Activated CD4-positive, alpha-beta T cell treated with anti-CD3 and anti-CD28 coated beads, Interleukin-2, amount 50 U/mL, for 16 hours (primary cell): ENCODE results near the gene FAM72C.
A peak's percentile ranks its signal among the peaks of the same experiment; 100 is the strongest.
"Not testable (repeated sequence)": the region's sequence is repeated elsewhere in the genome, so short reads cannot be mapped to it uniquely, and the experiment has no call there.

Experiments
- DNase-seq: peaks from one replicate; pipeline ENCODE4 v3.0.0-alpha.2; 2020

Gene FAM72C

DNA sequence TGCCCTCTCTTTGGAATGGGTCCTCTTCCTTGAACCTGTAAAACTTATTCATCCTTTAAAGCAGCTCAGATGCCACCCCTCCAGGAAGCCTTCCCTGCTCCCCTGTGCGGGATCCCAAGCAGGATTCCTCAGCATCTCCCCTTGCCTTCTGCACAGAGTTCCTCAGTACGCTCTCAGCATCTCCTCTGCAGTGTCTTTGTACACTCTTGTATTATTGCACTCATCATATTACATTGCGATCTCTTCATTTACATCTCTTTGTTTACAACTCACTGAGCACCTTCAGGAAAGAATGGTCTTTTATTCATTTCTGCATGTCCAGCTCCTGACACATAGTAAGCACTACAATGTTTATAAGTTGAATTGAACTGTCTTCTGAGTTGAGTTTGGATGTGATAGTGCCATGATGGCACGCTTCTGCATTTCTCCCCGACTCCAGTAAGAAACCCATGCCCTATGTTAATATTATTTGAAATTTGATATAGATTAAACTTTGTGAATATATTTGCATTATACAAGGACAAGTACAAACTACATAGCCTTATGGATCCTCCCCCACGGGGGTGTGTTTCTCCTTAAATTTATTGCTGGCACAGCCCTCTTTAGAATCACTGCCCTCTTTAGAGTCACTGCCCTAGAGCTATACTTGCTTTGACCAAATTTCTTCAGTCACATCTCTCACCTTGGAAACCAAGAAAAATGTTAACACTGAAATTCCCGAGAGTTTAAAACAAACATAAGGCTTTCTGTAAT is 13.1 kb upstream of the FAM72C start:
- DNase-seq = not testable (repeated sequence)

DNA sequence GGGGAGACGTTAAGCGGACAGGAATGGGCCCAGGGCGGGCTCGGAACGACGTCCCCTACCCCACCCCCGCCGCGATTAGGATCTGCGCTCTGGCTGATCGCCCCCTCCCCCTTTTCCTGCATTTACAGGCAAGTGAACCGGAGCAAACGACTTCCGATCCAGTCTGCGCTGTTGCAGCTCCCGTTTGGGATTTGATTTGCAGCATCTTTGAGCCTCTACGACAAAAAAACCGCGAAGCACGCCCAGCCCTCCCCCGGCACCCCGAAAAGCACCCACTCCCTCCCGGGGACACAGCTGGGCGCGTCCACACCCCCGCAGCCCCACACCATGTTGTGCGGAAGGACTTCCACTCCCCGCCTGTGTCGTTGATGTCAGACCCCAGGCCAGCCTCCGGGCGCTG is 2.6 kb upstream of the FAM72C start:
- not testable (repeated sequence) for DNase-seq

DNA sequence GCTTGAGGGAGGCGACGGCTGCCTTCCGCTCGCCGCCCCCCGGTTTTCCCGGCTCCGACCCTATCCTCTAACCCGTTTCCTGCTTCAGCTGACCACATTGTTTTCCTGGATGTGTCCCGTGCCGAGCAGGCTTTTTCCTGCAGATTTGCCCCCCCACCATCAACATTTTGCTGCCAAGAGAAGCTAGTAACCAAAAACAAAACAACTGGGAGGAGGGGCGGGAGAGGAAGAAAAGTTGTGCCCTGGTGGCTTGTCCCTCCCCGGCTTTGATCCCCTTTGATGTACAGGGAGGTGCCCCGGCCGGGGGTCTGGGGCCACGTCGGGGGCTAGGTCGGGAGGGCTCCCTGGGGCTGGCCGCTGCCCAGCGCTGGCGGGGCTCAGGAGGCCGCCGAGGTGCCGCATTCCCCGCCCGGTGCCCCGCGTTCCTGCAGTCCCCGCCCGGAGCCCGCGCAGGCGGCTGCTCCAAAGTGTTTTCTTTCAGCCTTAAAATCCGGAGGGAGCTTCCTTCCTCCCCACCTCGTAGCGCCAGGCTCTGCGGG is 2.2 kb upstream of the FAM72C start:
- DNase-seq = not testable (repeated sequence)

DNA sequence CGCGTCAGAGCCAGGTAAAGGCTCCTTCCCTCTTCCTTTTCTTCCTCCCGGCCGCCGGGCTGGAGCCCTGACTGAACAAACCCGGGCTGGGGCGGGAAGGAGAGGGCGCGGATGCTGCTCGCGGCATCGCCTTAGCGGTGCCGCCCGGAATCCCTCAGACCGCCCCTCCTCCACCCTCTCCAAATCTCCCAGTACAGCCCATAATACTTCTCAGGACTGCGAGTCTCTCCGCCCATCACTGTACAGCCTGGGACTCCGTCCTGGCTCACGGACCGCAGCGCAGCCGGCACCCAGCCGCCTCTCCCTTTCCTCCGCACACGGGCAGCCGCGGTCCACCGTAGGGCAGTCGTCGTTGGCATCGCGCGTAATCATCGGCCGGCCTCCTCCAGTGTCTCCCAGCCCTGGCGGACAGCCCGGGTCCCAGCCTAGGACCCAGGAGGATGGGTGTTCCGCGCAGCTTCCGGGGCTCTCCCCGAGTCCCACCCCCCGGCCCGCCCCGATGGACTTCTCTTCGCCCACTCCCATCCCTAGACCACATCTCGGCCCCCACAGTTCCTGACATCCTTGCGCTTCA is 1.1 kb upstream of the FAM72C start:
- not testable (repeated sequence) for DNase-seq

DNA sequence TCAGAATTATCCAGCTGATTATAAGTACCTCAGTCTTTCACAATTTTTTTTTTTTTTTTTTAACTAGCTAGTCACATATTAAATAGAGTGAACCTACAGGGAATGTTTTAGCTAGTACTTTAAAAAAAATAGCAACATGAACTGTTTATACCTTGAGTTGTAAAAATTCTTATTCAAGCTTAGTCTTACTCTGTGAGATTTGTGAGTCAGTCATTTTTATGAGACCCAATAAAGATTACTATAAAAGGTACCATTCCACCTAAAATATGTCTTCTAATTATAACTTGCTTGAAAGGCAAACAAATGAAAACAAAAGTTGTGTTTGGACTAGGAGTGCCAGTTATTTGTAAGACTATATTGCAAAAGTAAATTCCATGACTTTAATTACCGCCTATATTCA is 5.9 kb downstream of the FAM72C start:
- not testable (repeated sequence) for DNase-seq

DNA sequence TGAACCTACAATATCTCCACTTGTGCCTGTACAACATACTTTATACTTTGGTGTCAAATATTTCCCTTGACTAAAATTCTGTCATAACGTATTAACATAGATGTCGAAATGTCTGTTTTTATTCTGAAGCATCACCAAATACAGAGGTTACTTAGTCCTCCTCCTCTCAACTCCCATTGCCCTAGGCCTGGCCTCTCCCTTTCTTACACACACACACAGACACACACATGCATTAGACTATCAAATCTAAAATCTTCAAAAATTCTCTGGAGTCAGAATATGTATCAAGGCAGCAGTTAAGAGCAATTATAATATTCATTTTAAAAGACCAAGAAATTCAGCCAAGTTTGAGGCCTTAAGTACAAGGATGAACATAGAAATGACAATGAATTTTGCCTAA is 7.5 kb downstream of the FAM72C start:
- not testable (repeated sequence) for DNase-seq

DNA sequence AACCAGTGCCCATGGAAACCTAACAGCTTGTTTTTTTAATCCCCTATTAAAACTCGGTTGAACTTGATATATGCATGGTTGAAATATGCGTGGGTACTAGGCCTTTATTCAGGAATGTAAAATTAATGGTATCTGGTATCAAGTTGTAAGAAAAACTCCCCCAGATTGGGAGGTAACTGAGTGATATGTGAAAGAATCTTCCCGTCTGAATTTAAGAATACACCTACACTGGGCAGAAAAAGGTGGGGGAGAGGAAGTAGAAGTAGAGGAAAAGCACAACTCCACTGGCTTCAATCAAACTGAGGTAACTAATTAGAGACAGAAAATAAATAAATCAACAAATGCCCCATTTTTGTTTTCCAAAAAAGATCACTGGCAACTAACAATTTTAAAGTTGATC is 15.9 kb downstream of the FAM72C start:
- not testable (repeated sequence) for DNase-seq

DNA sequence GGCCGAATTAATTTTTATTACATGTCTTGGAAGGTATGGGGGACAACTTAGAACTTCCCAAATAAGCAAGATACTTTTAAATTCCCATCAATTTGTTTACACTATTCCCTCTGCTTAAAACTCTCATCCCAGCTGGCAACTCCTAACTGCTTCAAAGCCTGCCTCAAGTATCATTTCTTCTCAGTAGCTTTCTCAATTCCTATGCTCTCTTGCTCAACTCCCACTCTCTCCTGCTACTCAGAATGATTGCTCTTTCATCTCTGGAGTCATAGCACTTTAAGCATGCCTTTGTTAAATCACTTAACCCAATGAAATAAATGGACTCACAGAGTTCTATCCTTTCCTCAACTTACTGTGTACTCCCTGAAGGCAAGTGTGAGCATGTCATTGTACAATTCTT is 18.9 kb downstream of the FAM72C start:
- DNase-seq = not testable (repeated sequence)

DNA sequence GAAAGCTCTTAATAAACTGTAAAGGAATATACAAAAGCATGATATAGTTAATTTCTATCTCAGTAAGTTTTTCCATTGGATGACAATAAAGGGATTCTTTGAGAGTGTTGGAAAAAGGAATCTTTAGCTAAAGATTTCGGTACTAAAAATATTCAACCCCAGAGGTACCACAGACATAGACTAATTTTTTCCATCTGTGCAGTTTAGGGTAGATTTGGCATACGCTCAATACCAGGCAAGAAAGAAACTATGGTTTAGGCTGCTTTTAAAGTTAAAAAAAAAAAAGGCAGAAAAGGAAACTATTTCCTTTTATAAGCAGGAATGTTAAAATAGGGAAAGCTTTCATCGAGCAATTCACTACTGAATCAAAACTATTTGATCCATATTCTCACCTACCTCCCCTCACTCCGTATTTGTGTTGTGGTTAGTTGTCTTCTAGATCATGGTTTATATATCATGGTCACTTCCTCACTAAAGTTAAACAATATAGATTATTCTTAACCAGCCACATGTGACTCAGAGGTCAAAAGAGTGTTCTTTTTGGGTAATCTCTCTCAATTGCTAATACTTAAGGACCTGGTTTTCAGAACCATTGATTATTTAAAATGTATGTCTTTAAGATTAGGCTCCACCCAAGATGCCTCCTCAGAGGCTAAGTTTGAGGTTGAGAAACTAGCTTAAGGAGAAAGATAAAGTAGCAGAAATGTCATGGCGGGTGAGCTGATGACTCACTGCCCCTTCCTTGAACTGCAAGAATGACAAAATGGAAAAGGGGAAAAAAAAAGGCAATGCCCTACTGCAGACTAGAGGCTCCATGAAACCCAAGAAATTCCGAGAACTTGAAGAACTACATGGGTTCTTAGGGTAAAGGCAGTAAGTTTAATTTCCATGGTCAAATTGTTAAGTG is 20.0 kb downstream of the FAM72C start:
- DNase-seq = not testable (repeated sequence)

DNA sequence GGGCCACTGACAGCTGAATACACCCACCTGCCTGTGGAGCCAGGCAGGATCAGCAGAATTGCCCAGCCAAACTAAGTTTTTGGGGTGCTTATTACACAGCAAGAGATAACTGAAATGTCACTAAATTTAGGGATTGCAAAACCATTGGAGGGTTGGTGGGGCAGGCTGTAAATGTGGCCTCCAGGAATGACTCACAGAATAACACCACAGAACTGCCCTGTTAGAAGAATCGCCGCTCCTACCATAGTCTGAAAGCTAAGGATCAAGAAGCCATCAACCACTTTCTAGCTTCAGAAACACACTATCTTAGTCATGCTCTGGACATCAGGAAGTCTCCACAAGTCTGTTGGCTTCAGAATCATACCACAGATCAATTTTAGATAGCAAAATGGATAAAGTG is 24.0 kb downstream of the FAM72C start:
- DNase-seq = not testable (repeated sequence)

DNA sequence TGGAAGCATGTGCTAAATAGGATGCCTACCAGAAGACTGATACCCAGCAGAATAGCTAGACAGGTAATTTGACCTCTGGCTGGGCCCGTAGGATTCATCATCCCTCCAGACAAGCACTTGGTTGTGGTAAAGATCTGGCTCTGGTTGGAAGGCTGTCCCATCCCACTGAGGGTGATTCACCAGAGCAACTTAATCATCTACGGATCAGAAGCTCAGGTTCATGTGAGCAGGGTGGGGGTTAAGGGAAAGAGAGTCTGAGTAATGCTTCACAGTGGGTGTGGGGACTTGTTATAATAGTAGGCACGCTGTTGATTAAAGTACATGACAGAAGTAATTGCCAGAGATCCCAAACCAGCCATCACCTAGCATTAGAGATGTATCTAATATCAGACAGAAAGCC is 26.5 kb downstream of the FAM72C start:
- DNase-seq = not testable (repeated sequence)

DNA sequence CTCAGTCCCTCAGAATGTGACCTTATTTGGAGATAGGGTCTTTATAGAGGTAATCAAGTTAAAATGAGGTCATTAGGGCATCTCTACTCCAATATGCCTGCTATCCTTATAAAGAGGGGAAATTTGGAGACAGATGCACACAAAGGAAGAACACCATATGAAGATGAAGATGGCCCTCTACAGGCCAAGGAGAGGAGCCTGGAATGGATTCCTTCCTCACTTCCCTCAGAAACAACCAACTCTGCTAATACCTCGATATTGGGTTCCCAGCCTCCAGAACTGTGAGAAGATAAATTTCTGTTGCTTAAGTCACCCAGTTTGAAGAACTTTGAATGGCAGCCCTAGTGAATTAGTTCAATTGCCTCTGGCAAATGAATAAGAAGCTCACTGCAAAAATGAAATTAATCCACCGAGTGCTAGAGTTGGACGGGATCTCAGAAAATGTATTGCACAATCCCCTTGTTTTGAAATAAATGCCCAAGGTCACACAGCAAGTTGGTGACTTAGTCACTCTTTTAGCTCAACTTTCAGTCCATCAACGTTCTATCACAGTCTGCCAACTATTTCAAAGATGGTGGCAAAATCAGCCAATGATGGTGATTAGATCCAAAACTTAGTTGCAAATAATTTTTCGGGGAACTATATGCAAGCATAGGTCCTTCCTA is 27.1 kb downstream of the FAM72C start:
- not testable (repeated sequence) for DNase-seq

DNA sequence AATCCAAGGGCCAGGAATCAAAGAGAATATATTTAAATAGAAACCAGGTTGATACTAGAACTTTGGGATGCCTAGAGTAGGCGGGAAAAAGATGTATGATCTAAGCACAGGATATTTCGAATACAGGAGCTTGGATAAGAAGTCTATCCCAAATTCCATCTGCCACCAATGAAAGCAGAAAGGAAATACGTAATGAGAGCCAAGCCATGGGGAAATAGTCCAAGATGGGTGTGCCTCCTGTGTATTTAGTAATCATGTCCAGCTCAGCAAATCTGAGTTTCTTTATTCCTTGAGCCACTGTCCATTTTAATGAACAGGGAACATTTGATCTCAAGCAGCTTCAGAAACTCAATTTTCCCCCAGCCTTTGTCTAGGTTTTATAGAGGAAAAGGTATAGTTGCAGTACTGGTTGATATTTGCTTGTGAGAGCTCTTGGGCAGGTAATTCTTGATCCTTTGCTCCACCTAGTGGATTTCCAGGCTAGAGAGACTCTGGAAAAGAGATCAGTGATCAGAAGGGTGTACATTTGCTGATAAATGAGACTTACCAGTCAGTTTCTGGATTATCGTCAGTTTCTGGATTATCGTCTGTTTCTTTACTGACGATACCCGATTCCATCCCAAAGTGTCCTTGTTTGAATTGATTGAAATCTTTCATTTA is 28.3 kb downstream of the FAM72C start:
- not testable (repeated sequence) for DNase-seq

DNA sequence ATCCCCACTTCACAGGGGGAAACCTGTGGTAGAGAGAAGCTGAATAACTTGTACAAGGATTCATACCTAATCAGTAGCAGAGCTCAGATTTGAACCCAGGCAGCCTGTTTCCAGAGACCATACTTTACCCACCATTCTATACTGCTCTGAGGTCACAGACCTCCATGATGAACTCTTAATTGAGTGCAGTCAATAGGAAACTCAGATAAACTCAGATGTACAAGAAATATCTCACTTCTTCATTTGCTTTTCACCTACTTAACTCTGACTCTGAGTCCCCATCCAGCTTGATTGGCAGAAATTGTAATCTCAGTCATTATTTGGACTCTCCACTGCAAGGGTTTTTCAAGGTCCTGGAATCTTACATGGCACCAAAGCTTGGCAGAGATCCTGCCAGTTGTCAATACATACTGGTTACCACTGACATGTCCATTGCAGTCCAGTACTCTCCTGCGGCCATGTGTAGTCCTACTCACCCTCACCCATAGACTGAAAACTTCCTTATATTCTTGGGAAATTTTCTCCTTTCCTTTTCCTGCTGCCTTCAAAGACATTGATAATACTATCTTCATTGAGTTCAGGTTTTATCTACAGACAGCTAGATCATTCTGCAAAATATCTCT is 29.4 kb downstream of the FAM72C start:
- not testable (repeated sequence) for DNase-seq

DNA sequence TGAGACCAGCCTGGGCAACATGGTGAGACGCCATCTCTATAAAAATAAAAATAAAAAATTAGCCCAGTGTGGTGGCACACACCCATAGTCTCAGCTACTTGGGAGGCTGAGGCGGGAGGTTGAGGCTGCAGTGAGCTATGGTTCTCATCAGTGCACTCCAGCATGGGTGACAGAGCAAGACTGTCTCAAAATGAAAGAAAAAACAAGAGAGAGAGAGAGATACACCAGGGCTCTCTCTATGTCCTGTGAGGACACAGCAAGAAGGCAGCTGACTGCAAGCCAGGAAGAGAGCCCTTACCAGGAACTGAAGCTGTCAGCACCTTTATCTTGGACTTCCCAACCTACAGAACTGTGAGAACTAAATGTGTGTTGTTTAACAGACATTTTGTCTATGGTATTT is 32.1 kb downstream of the FAM72C start:
- not testable (repeated sequence) for DNase-seq

DNA sequence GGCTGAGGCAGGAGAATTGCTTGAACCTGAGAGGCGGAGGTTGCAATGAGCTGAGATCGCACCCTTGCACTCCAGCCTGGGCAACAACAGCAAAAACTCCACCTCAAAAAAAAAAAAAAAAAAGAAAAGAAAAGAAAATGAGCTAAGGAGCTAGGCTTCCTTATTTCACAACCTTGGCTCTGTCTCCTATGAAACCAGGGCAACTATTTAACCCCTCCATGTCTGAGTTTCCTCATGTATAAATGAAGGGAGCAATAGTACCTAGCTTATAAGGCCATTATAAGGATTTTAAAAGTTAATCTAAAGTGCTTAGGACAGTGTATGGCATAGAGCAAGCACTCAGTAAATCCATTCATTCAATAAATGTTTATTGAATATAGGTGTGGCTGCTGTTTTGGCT is 32.9 kb downstream of the FAM72C start:
- DNase-seq = not testable (repeated sequence)

DNA sequence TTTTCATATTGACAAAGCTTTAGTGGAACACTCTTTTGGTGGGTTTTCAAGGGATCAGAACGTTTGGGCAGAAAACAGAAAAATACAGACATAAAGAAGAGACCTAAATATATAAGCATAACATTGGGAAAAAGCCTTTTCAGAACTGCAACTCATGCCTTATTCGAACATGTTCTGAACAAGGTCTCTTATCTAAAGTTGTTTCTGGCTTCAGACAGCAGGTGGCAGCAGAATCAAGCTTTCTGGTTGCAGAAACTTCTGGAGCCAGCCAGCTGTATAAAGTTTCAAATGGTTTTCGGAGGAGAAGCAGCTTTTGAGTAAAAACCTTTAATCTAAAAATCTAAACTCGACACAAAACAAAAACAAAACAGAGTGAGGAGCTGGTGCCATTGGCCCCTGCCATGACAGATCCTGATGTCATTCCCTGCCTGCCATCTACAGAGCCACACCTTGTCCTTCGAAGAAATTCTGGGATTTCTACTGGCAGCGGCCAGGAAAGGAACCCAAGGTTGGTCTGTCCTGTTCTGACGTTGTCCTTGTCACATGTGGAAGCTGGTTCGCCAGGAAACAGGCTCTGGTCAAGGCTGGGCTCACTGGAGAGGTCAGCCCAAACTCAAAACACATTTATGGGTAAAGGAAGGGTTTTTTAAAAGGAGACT is 35.2 kb downstream of the FAM72C start:
- peak; percentile 14 for DNase-seq

DNA sequence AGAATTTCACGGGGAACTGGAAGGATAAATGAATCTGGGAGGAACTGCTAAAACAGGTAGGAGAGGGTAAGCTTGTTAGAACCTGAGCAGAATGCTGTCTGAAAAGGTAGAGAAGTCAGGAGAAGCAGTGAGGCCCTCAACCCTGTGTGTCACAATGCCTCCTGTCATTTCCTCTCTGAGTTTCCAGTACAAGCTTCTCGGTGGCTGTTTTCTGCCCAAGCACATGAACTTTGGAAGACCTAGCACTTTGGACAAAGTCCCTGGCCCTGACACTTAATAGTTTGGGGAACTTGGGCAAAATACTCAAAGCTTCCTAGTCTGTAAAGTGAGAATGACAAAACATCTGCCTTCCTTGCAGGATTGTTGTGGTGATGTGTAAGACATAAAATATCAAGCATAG is 52.7 kb downstream of the FAM72C start:
- not testable (repeated sequence) for DNase-seq

DNA sequence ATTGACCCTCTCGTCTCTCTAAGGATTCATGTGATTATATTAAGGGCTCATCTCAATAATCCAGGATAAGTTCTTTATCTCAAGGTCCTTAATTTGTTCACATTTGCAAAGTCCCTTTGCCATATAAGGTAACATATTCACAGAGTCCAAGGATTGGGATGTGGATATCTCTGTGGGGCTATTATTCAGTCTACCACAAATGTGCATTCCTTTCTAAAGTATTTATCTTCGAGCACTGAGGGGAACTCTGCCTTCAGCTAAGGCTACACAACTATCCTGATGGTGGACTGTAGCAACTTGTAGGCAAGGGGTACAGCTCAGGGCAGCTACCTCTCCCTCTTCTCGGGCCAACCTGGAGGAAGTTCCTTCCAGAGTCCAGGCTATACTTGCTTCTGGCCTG is 53.2 kb downstream of the FAM72C start:
- not testable (repeated sequence) for DNase-seq

DNA sequence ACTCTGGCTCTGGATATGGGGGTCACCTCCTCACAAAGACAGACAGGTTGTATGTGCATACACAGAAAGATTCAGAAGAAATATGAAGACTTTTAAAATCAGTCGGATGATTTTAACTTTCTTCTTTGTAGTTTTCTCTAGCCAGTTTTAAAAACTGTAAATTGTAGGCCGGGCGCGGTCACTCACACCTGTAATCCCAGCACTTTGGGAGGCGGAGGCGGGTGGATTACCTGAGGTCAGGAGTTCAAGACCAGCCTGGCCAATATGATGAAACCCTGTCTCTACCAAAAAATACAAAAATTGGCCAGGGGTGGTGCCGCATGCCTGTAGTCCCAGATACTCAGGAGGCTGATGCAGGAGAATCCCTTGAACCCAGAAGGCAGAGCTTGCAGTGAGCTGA is 58.1 kb downstream of the FAM72C start:
- not testable (repeated sequence) for DNase-seq
